IMR-90 (cell line): ENCODE measurements around the gene ZSWIM5. TPM values are rescaled to one million over a fixed set of nuclear protein-coding genes. Genes with fewer than 3 reads are reported as not detected.

Experiments used
- ATAC-seq: fragments of 200-7000 bp; cut with Tn5 transposase; 2 replicates; pipeline ENCODE4 v1.9.1; 2020; ENCODE audit warnings: low read depth, mild to moderate bottlenecking, moderate library complexity
- BruUV-seq: library from RNA; stranded (reverse); fragments of 400-500 nt; replicated peaks from 2 replicates; lab custom pipeline; 2021; lab: Mats Ljungman, UMichigan
- CTCF ChIA-PET: fragments of 300-600 bp; formaldehyde crosslinking; extraction: SDS; loops from one replicate; lab custom pipeline; 2021; ENCODE audit warnings: antibody characterized with exemption; lab: Yijun Ruan, JAX
- POLR2A ChIA-PET: fragments of 300-600 bp; sonication (Branson Sonifier 250); formaldehyde crosslinking; loops from one replicate; lab custom pipeline; 2022; ENCODE audit warnings: antibody characterized with exemption; ENCODE audit not compliant: unreplicated experiment; lab: Charles Lee
- DNase-seq: peaks from one replicate; pipeline ENCODE4 v3.0.0; 2013
- H2AFZ ChIP-seq: replicated peaks from 2 replicates; pipeline ENCODE3; 2013; ENCODE audit warnings: low read length, mild to moderate bottlenecking; ENCODE audit not compliant: poor library complexity
- H2AK5ac ChIP-seq: 2 replicates; pipeline ENCODE4 v1.6.1; 2013; ENCODE audit warnings: low read depth, low read length, inconsistent platforms
- H2AK9ac ChIP-seq: replicated peaks from 2 replicates; pipeline ENCODE3; 2013; ENCODE audit warnings: mild to moderate bottlenecking, low read depth, low read length, moderate library complexity; ENCODE audit not compliant: poor library complexity
- H2BK120ac ChIP-seq: 2 replicates; pipeline ENCODE4 v1.6.1; 2013; ENCODE audit warnings: low read depth, low read length, inconsistent platforms
- H2BK15ac ChIP-seq: 3 replicates; pipeline ENCODE4 v1.6.1; 2013; ENCODE audit warnings: low read depth, low read length, inconsistent platforms
- H2BK20ac ChIP-seq: 2 replicates; pipeline ENCODE4 v1.6.1; 2013; ENCODE audit warnings: low read depth, mild to moderate bottlenecking, inconsistent platforms, low read length, moderate library complexity
- H2BK5ac ChIP-seq: 2 replicates; pipeline ENCODE4 v1.6.1; 2013; ENCODE audit warnings: mild to moderate bottlenecking, low read depth, low read length, inconsistent platforms; ENCODE audit not compliant: poor library complexity, severe bottlenecking
- H3K14ac ChIP-seq: replicated peaks from 2 replicates; pipeline ENCODE4 v1.6.1; 2013; ENCODE audit warnings: low read depth, low read length, inconsistent platforms
- H3K18ac ChIP-seq: 2 replicates; pipeline ENCODE4 v1.6.1; 2013; ENCODE audit warnings: low read depth, low read length, control low read depth
- H3K23ac ChIP-seq: 2 replicates; pipeline ENCODE4 v1.6.1; 2013; ENCODE audit warnings: low read depth, low read length, inconsistent platforms
- H3K27ac ChIP-seq: 2 replicates; pipeline ENCODE4 v1.5.1; 2013; ENCODE audit warnings: mild to moderate bottlenecking, control low read depth, low read length; ENCODE audit not compliant: insufficient read depth
- H3K27me3 ChIP-seq: 2 replicates; pipeline ENCODE4 v1.6.1; 2013; ENCODE audit warnings: low read length; ENCODE audit not compliant: control insufficient read depth, insufficient read depth
- H3K36me3 ChIP-seq: 2 replicates; pipeline ENCODE4 v1.6.1; 2013; ENCODE audit warnings: low read length, mixed read lengths; ENCODE audit not compliant: control insufficient read depth, insufficient read depth
- H3K4ac ChIP-seq: 2 replicates; pipeline ENCODE4 v1.6.1; 2013; ENCODE audit warnings: low read depth, low read length, inconsistent platforms
- H3K4me1 ChIP-seq: 2 replicates; pipeline ENCODE4 v1.6.1; 2013; ENCODE audit warnings: low read length, mixed read lengths; ENCODE audit not compliant: control insufficient read depth, insufficient read depth
- H3K4me2 ChIP-seq: 2 replicates; pipeline ENCODE4 v1.6.1; 2013; ENCODE audit warnings: low read depth, mild to moderate bottlenecking, control low read depth, low read length, moderate library complexity
- H3K4me3 ChIP-seq: 2 replicates; pipeline ENCODE4 v1.5.1; 2013; ENCODE audit warnings: low read depth, mild to moderate bottlenecking, control low read depth, low read length, moderate library complexity; ENCODE audit not compliant: insufficient read depth
- H3K56ac ChIP-seq: 2 replicates; pipeline ENCODE4 v1.6.1; 2013; ENCODE audit warnings: low read length, inconsistent platforms; ENCODE audit not compliant: insufficient read depth; ENCODE audit errors: extremely low read depth
- H3K79me1 ChIP-seq, 2 experiments: 2 replicates each; pipeline ENCODE4 v1.6.1; 2013; ENCODE audit warnings: low read length in 2 of 2, inconsistent platforms in 1 of 2, low read depth in 1 of 2
- H3K9ac ChIP-seq: 2 replicates; pipeline ENCODE4 v1.6.1; 2013; ENCODE audit warnings: low read depth, low read length, control low read depth
- H3K9me1 ChIP-seq: 2 replicates; pipeline ENCODE4 v1.6.1; 2013; ENCODE audit warnings: low read length, inconsistent platforms; ENCODE audit not compliant: insufficient read depth
- H3K9me3 ChIP-seq: 2 replicates; pipeline ENCODE4 v1.6.1; 2013; ENCODE audit warnings: low read length; ENCODE audit not compliant: control insufficient read depth, insufficient read depth
- H4K20me1 ChIP-seq: 2 replicates; pipeline ENCODE4 v1.6.1; 2013; ENCODE audit warnings: low read length, inconsistent platforms; ENCODE audit not compliant: insufficient read depth
- H4K5ac ChIP-seq: 2 replicates; pipeline ENCODE4 v1.6.1; 2013; ENCODE audit warnings: mild to moderate bottlenecking, low read depth, low read length, control low read depth
- H4K8ac ChIP-seq, 2 experiments: 2 replicates each; pipeline ENCODE4 v1.6.1; 2013; ENCODE audit warnings: low read depth in 2 of 2, low read length in 2 of 2, control low read depth in 1 of 2, inconsistent platforms in 1 of 2
- H4K91ac ChIP-seq: 2 replicates; pipeline ENCODE4 v1.6.1; 2013; ENCODE audit warnings: low read depth, low read length, inconsistent platforms; ENCODE audit not compliant: insufficient read depth
- BHLHE40 ChIP-seq: fragments of 150-350 bp; IDR thresholded peaks from 2 replicates; pipeline ENCODE4 v1.6.1; 2016; ENCODE audit warnings: mild to moderate bottlenecking, low read depth, low read length
- CEBPB ChIP-seq: IDR thresholded peaks from 2 replicates; pipeline ENCODE4 v1.6.1; 2012; ENCODE audit warnings: low read depth, low read length, improper control_type of control experiment
- CHD1 ChIP-seq: IDR thresholded peaks from 2 replicates; pipeline ENCODE4 v1.6.1; 2012; ENCODE audit warnings: low read depth, low read length, improper control_type of control experiment
- MAFK ChIP-seq: IDR thresholded peaks from 2 replicates; pipeline ENCODE4 v1.6.1; 2012; ENCODE audit warnings: low read depth, low read length, improper control_type of control experiment
- MAZ ChIP-seq: IDR thresholded peaks from 2 replicates; pipeline ENCODE4 v1.6.1; 2012; ENCODE audit warnings: low read depth, mild to moderate bottlenecking, low read length, improper control_type of control experiment, moderate library complexity, borderline replicate concordance
- NFE2L2 ChIP-seq: fragments of 150-350 bp; IDR thresholded peaks from 2 replicates; pipeline ENCODE4 v1.6.1; 2016; ENCODE audit warnings: low read depth, mild to moderate bottlenecking, low read length
- POLR2A ChIP-seq: IDR thresholded peaks from 2 replicates; pipeline ENCODE4 v1.6.1; 2012; ENCODE audit warnings: mild to moderate bottlenecking, low read depth, low read length
- RCOR1 ChIP-seq: IDR thresholded peaks from 2 replicates; pipeline ENCODE4 v1.6.1; 2012; ENCODE audit warnings: mild to moderate bottlenecking, low read length, improper control_type of control experiment; ENCODE audit not compliant: insufficient replicate concordance
- RFX5 ChIP-seq: IDR thresholded peaks from 2 replicates; pipeline ENCODE4 v1.8.0; 2012; ENCODE audit warnings: low read depth, mild to moderate bottlenecking, low read length, moderate library complexity
- SMC3 ChIP-seq: fragments of 150-350 bp; IDR thresholded peaks from 2 replicates; pipeline ENCODE4 v1.6.1; 2016; ENCODE audit warnings: low read depth, mild to moderate bottlenecking, antibody characterized with exemption, low read length, moderate library complexity
- dilution Hi-C: fragments of 300-500 bp; cut with HindIII; formaldehyde crosslinking; loops from one replicate; pipeline ENCODE4 v1.14.3; 2018; ENCODE audit warnings: low sequenced_read_pairs; ENCODE audit not compliant: unreplicated experiment
- in situ Hi-C: fragments of 300-500 bp; cut with MboI; formaldehyde crosslinking; loops from 3 replicates; pipeline ENCODE4 v1.14.3; 2019; ENCODE audit warnings: low sequenced_read_pairs, inconsistent platforms, mixed read lengths
- intact Hi-C: fragments of 100-400 bp; cut with micrococcal nuclease; formaldehyde crosslinking; loops from 2 replicates; pipeline ENCODE4 v1.10.0; 2022
- polyA plus RNA-seq, 3 experiments: library from polyadenylated mRNA; depleted of rRNA; stranded (reverse); fragments of >200 nt; gene quantifications; 2 replicates each; pipeline ENCODE4 v1.2.3, GENCODE V29; 2012; ENCODE audit warnings: low replicate concordance in 1 of 3
- total RNA-seq: library from RNA; depleted of rRNA; stranded (reverse); fragments of >200 nt; gene quantifications from 2 replicates; pipeline ENCODE4 v1.2.3, GENCODE V29; 2012
- TF ChIP-seq, protein P1 (sequence below): fragments of 150-350 bp; IDR thresholded peaks from 2 replicates; pipeline ENCODE4 v1.6.1; 2017; ENCODE audit warnings: mild to moderate bottlenecking, antibody characterized with exemption, low read length, low read depth
- TF ChIP-seq, protein P2 (sequence below): fragments of 150-350 bp; IDR thresholded peaks from 2 replicates; pipeline ENCODE4 v1.6.1; 2016; ENCODE audit warnings: low read depth, mild to moderate bottlenecking, low read length, moderate library complexity, borderline replicate concordance
- TF ChIP-seq, protein P3 (sequence below): conservative IDR thresholded peaks from 2 replicates; pipeline ENCODE4 v1.5.1; 2012; ENCODE audit warnings: mild to moderate bottlenecking, low read depth, low read length, improper control_type of control experiment

Gene ZSWIM5
- total and polyA plus RNA-seq, 2 of the 4 experiments (the other 2 are of a cell fraction): under 0.01 to 0.03 TPM

DNA sequence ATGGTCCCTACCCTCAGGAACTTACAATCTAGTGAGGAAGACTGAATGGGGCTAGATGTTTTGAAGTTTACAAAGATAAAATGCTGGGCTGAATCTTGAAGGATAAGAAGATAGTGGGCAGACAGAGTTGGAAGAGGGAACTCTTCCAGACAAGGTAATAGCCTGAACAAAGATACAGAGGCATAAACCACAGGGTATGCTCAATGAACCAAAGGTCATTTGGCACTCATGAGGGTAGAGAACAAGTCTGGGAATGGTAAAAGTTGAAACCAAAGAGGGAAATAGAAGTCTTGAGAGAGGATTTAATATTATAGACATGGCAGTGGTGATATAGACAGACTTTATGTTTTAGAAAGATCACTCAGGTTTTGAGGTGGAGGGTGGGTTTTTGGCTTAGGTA, 48.1 kb upstream of the ZSWIM5 start:
- BruUV-seq: no TSS peak
- no peaks in the 10 kb centered on the region for H3K36me3 ChIP-seq

More for the DNA sequence above, 48.1 kb upstream of the ZSWIM5 start:
- in situ Hi-C loops: no loop called here
- H3K9me1 ChIP-seq: no peaks in the 10 kb centered on the region
- no peak overlapping the region for H3K27ac ChIP-seq
- TF ChIP-seq CEBPB (no peak), BHLHE40 (no peak), CHD1 (no peak), RCOR1 (no peak), NFE2L2 (no peak), RFX5 (no peak), POLR2A (no peak), MAZ (no peak), MAFK (no peak), SMC3 (no peak)
- TF ChIP-seq, protein P1, sequence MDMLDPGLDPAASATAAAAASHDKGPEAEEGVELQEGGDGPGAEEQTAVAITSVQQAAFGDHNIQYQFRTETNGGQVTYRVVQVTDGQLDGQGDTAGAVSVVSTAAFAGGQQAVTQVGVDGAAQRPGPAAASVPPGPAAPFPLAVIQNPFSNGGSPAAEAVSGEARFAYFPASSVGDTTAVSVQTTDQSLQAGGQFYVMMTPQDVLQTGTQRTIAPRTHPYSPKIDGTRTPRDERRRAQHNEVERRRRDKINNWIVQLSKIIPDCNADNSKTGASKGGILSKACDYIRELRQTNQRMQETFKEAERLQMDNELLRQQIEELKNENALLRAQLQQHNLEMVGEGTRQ: no peak
- TF ChIP-seq, protein P2, sequence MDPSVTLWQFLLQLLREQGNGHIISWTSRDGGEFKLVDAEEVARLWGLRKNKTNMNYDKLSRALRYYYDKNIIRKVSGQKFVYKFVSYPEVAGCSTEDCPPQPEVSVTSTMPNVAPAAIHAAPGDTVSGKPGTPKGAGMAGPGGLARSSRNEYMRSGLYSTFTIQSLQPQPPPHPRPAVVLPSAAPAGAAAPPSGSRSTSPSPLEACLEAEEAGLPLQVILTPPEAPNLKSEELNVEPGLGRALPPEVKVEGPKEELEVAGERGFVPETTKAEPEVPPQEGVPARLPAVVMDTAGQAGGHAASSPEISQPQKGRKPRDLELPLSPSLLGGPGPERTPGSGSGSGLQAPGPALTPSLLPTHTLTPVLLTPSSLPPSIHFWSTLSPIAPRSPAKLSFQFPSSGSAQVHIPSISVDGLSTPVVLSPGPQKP: no peak
- TF ChIP-seq, protein P3, sequence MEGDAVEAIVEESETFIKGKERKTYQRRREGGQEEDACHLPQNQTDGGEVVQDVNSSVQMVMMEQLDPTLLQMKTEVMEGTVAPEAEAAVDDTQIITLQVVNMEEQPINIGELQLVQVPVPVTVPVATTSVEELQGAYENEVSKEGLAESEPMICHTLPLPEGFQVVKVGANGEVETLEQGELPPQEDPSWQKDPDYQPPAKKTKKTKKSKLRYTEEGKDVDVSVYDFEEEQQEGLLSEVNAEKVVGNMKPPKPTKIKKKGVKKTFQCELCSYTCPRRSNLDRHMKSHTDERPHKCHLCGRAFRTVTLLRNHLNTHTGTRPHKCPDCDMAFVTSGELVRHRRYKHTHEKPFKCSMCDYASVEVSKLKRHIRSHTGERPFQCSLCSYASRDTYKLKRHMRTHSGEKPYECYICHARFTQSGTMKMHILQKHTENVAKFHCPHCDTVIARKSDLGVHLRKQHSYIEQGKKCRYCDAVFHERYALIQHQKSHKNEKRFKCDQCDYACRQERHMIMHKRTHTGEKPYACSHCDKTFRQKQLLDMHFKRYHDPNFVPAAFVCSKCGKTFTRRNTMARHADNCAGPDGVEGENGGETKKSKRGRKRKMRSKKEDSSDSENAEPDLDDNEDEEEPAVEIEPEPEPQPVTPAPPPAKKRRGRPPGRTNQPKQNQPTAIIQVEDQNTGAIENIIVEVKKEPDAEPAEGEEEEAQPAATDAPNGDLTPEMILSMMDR: no peak
- H3K4ac ChIP-seq: no peak overlapping the region
- dilution Hi-C loops: no loop called here
- no peak overlapping the region for H2BK20ac ChIP-seq
- H2BK15ac ChIP-seq: no peak overlapping the region
- no peak overlapping the region for H4K5ac ChIP-seq
- H2AFZ ChIP-seq: no peak overlapping the region
- intact Hi-C loops: no loop called here
- POLR2A ChIA-PET: no interaction called here
- H4K8ac ChIP-seq: no peak overlapping the region
- no peaks in the 10 kb centered on the region; the same call in 1 of the 2 replicates for H3K27me3 ChIP-seq
- H2BK5ac ChIP-seq: no peak overlapping the region
- DNase-seq: no peak
- no peak overlapping the region for H2AK5ac ChIP-seq
- no peak overlapping the region for H3K56ac ChIP-seq
- no peak overlapping the region for H3K18ac ChIP-seq
- no peak overlapping the region for H3K4me3 ChIP-seq
- CTCF ChIA-PET: no interaction called here
- H3K14ac ChIP-seq: no peak overlapping the region
- H3K9ac ChIP-seq: no peak overlapping the region
- ATAC-seq: no peak
- no peak overlapping the region for H3K23ac ChIP-seq
- no peak overlapping the region for H4K91ac ChIP-seq
- no peaks in the 10 kb centered on the region for H4K20me1 ChIP-seq
- H3K79me1 ChIP-seq: no peaks in the 10 kb centered on the region
- no peak overlapping the region for H2BK120ac ChIP-seq
- H3K9me3 ChIP-seq: peaks cover 11% of the 10 kb centered on the region
- no peaks in the 10 kb centered on the region for H3K4me1 ChIP-seq
- H2AK9ac ChIP-seq: no peak overlapping the region
- H3K4me2 ChIP-seq: no peak overlapping the region
